ENCODE results near the gene SMCO1. TPM values are rescaled to one million over a fixed set of nuclear protein-coding genes. Genes with fewer than 3 reads are reported as not detected.
A peak's percentile ranks its signal among the peaks of the same experiment; 100 is the strongest.
"Not testable (repeated sequence)": the region's sequence is repeated elsewhere in the genome, so short reads cannot be mapped to it uniquely, and the experiment has no call there.

The SMCO1 gene
- total and polyA plus RNA-seq, 2 donors from 2014 or later = not detected

DNA sequence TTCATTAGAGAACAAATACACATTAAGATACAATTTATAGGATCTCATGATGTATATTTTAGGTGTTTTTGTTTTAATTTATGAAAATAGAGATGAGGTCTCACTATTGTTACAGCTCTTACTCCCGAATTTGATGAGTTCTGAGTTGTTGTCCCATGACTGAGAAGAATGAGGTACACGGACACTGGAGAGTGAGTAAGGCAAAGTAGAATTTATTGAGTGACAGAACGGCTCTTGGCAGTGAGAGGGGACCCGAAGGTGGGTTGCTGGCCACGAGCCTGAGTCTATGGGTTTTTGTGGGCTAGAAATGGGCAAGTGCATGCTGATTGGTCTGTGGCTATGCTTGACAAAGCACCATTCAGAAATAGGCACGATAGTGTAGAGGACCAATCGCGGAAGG lies 8.5 kb downstream of the SMCO1 start:
- Histone ChIP-seq H3K27me3 (ENCODE audit: control insufficient read depth, insufficient read depth, low read length) (no peaks in the 10 kb centered on the region), H3K4me3 (ENCODE audit: low read length in 3 of 3) (no peak overlapping the region), H3K9me3 (ENCODE audit: control insufficient read depth in 2 of 3, insufficient read depth in 1 of 3, low read length in 3 of 3) (peaks cover 0 to 6% (median 5%) of the 10 kb centered on the region in 3 donors), H3K4me1 (ENCODE audit: control insufficient read depth in 2 of 3, insufficient read depth in 2 of 3, low read depth in 1 of 3, low read length in 3 of 3) (peaks cover 0 to under 1% (median 0%) of the 10 kb centered on the region in 3 donors), H3K36me3 (ENCODE audit: control insufficient read depth in 2 of 3, insufficient read depth in 3 of 3, low read length in 3 of 3) (no peaks in the 10 kb centered on the region), H3K27ac (ENCODE audit: low read depth in 2 of 2, low read length in 2 of 2) (no peak overlapping the region), H3K9ac (ENCODE audit: low read length in 3 of 3) (no peak overlapping the region)
- TF ChIP-seq, protein P1, sequence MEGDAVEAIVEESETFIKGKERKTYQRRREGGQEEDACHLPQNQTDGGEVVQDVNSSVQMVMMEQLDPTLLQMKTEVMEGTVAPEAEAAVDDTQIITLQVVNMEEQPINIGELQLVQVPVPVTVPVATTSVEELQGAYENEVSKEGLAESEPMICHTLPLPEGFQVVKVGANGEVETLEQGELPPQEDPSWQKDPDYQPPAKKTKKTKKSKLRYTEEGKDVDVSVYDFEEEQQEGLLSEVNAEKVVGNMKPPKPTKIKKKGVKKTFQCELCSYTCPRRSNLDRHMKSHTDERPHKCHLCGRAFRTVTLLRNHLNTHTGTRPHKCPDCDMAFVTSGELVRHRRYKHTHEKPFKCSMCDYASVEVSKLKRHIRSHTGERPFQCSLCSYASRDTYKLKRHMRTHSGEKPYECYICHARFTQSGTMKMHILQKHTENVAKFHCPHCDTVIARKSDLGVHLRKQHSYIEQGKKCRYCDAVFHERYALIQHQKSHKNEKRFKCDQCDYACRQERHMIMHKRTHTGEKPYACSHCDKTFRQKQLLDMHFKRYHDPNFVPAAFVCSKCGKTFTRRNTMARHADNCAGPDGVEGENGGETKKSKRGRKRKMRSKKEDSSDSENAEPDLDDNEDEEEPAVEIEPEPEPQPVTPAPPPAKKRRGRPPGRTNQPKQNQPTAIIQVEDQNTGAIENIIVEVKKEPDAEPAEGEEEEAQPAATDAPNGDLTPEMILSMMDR (IDR thresholded peaks at IDR 0.05; ENCODE audit: borderline replicate concordance, extremely low read depth, insufficient read depth) = no peak
- DNase-seq (no peak), FAIRE-seq (no peak)
- intact Hi-C loops (cut with DNase I) = no loop called here

DNA sequence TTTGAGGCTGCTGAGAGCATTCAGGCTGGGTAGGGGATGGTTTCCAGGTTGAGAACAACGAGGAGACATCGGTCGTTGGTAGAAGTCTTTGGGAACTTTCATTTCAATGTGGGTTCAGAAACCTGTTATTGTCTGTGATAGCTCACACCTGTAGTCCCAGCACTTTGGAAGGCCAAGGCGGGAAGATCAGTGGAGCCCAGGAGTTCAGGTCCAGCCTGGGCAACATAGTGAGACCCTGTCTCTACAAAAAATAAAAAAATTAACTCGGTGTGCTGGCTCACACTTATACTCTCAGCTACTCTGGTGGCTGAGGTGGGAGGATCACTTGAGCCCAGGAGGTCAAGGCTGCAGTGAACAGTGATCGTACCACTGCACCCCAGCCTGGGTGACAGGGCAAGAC lies 10.6 kb downstream of the SMCO1 start:
- Histone ChIP-seq H3K27me3 (ENCODE audit: control insufficient read depth, insufficient read depth, low read length) (no peaks in the 10 kb centered on the region), H3K4me3 (ENCODE audit: low read length in 3 of 3) (no peak overlapping the region), H3K9me3 (ENCODE audit: control insufficient read depth in 2 of 3, insufficient read depth in 1 of 3, low read length in 3 of 3) (peaks cover 0 to 6% (median 5%) of the 10 kb centered on the region in 3 donors), H3K9ac (ENCODE audit: low read length in 3 of 3) (no peak overlapping the region), H3K27ac (ENCODE audit: low read depth in 2 of 2, low read length in 2 of 2) (no peak overlapping the region), H3K36me3 (ENCODE audit: control insufficient read depth in 2 of 3, insufficient read depth in 3 of 3, low read length in 3 of 3) (no peaks in the 10 kb centered on the region), H3K4me1 (ENCODE audit: control insufficient read depth in 2 of 3, insufficient read depth in 2 of 3, low read depth in 1 of 3, low read length in 3 of 3) (peaks cover 0 to 8% (median 3%) of the 10 kb centered on the region in 3 donors)
- FAIRE-seq (no peak), DNase-seq (no peak)
- intact Hi-C loops (cut with DNase I) = no loop called here
- TF ChIP-seq, protein P1 (IDR thresholded peaks at IDR 0.05; ENCODE audit: borderline replicate concordance, extremely low read depth, insufficient read depth) = no peak

DNA sequence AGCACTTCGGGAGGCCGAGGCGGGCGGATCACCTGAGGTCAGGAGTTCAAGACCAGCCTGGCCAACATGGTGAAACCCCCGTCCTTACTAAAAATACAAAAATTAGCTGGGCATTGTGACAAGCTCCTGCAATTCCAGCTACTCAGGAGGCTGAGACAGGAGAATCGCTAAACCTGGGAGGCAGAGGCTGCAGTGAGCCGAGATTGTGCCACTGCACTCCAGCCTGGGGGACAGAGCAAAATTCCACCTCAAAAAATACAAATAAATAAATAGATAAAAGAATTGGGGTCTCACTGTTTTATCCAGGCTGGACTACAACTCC lies 11.1 kb downstream of the SMCO1 start:
- intact Hi-C loops (cut with DNase I); FAIRE-seq; H3K36me3 ChIP-seq (ENCODE audit: control insufficient read depth in 2 of 3, insufficient read depth in 3 of 3, low read length in 3 of 3); H3K27me3 ChIP-seq (ENCODE audit: control insufficient read depth, insufficient read depth, low read length); H3K4me1 ChIP-seq (ENCODE audit: control insufficient read depth in 2 of 3, insufficient read depth in 2 of 3, low read depth in 1 of 3, low read length in 3 of 3); H3K9me3 ChIP-seq (ENCODE audit: control insufficient read depth in 2 of 3, insufficient read depth in 1 of 3, low read length in 3 of 3); DNase-seq: not testable (repeated sequence)
- H3K4me3 ChIP-seq (ENCODE audit: low read length in 3 of 3) = peak overlapping the region; percentile 57 to 96 (median 96)
- H3K9ac ChIP-seq (ENCODE audit: low read length in 3 of 3) = peak overlapping the region in 1 of 3 donors; percentile 33
- H3K27ac ChIP-seq (ENCODE audit: low read depth in 2 of 2, low read length in 2 of 2) = peak overlapping the region; percentile 91 to 93

DNA sequence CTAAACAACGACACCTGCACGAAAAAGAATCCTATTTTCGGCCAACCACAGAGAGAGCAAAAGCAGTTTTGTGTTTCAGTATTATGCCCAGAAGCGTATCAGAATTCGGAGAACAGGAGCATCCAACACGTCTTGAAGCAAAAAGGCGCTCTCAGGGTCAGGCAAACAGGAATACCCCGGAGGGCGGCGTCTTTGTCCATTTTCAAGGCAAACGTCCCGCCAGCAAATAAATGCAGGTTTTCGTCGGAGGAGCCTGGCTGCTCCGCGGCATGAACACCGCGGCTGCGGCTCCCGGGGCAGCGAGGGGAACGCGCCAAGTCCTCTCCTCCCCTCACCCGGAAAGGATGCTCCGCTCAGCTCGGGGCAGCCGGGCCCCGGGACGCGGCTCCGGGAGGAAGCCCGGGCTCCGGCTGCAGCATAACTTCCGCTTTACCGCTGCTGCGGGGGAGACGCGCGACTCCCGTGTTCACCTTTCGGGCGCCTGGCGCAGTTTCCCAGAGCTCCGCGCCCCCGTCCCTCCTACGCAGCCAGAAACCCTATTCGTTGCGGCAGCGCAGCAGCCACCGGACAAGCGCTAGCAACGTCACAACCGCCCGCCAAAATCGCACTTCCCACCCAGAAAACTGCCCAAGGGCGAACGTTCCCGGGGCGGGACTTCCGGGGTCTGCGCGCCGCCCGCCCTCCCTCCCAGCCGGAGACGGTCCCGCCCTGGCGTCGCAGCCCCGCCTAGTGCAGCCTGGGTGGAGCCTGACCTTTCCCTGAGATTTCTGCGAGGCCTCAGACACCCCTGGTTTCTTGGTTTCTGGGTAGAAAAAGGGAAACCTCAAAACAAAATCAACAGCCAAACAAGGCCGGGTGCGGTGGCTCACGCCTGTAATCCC lies 11.7 kb downstream of the SMCO1 start, which contains the start of gene RNF168:
Gene RNF168, minus strand, starts transcription at position 573 of the 881 bp plus-strand sequence. CDS start 595 bp downstream, outside the sequence.
- DNase-seq = peak; percentile 97 to 98 (median 98)
- intact Hi-C loops (cut with DNase I) = no loop called here
- H3K36me3 ChIP-seq (ENCODE audit: control insufficient read depth in 2 of 3, insufficient read depth in 3 of 3, low read length in 3 of 3) = no peaks in the 10 kb centered on the region
- peaks cover 0 to 6% (median 5%) of the 10 kb centered on the region in 3 donors for H3K9me3 ChIP-seq (ENCODE audit: control insufficient read depth in 2 of 3, insufficient read depth in 1 of 3, low read length in 3 of 3)
- H3K27ac ChIP-seq (ENCODE audit: low read depth in 2 of 2, low read length in 2 of 2) = peak within 1 kb of the TSS; percentile 91 to 93
- peak within 1 kb of the TSS; percentile 42 to 97 (median 93) for H3K9ac ChIP-seq (ENCODE audit: low read length in 3 of 3)
- peak within 1 kb of the TSS; percentile 84 to 96 (median 96) for H3K4me3 ChIP-seq (ENCODE audit: low read length in 3 of 3)
- FAIRE-seq = no peak
- peaks cover 0 to 8% (median 3%) of the 10 kb centered on the region in 3 donors for H3K4me1 ChIP-seq (ENCODE audit: control insufficient read depth in 2 of 3, insufficient read depth in 2 of 3, low read depth in 1 of 3, low read length in 3 of 3)
- no peaks in the 10 kb centered on the region for H3K27me3 ChIP-seq (ENCODE audit: control insufficient read depth, insufficient read depth, low read length)
- TF ChIP-seq, protein P1 (IDR thresholded peaks at IDR 0.05; ENCODE audit: borderline replicate concordance, extremely low read depth, insufficient read depth) = no peak
